ENCODE data around the gene PAF1.

The PAF1 gene

GRCh38 chr19:39356647-39357046 is 34.3 kb downstream of the PAF1 start:
- H4K20me1 ChIP-seq (ENCODE audit: insufficient read depth, low read length): peaks cover 17% of the 10 kb centered on the region; the same call in 1 of the 2 replicates
- no peaks in the 10 kb centered on the region for H3K27me3 ChIP-seq (ENCODE audit: insufficient read depth, low read length, poor library complexity)
- TF ChIP-seq EZH2 (IDR thresholded peaks at IDR 0.05; ENCODE audit: borderline replicate concordance, low read depth, low read length, severe bottlenecking) (no peak), CTCF (IDR thresholded peaks at IDR 0.05; ENCODE audit: borderline replicate concordance, extremely low read depth, low read length, poor library complexity, severe bottlenecking) (no peak)
- H2AFZ ChIP-seq (ENCODE audit: low read depth, low read length): no peak overlapping the region
- H3K79me2 ChIP-seq (ENCODE audit: insufficient read depth, low read length): peaks cover 9% of the 10 kb centered on the region
- H3K9me3 ChIP-seq (ENCODE audit: insufficient read depth, low read length, severe bottlenecking): no peaks in the 10 kb centered on the region
- ATAC-seq (ENCODE audit: insufficient read depth, low read depth) (no peak), DNase-seq (no peak)
- no peak overlapping the region for H3K27ac ChIP-seq (ENCODE audit: low read length)
- H3K9ac ChIP-seq (ENCODE audit: low read depth, low read length): no peak overlapping the region
- no peak overlapping the region for H3K4me2 ChIP-seq (ENCODE audit: insufficient read depth, low read length)
- H3K4me3 ChIP-seq (ENCODE audit: low read depth in 1 of 2, low read length in 2 of 2): no peak overlapping the region
- peaks cover 77% of the 10 kb centered on the region for H3K36me3 ChIP-seq (ENCODE audit: insufficient read depth, low read length)
- H3K4me1 ChIP-seq (ENCODE audit: insufficient read depth, low read length): no peaks in the 10 kb centered on the region

GRCh38 chr19:39356073-39356472 is 34.8 kb downstream of the PAF1 start:
- TF ChIP-seq EZH2 (IDR thresholded peaks at IDR 0.05; ENCODE audit: borderline replicate concordance, low read depth, low read length, severe bottlenecking): no peak
- no peak for TF ChIP-seq CTCF (IDR thresholded peaks at IDR 0.05; ENCODE audit: borderline replicate concordance, extremely low read depth, low read length, poor library complexity, severe bottlenecking)
- ATAC-seq (ENCODE audit: insufficient read depth, low read depth): no peak
- no peaks in the 10 kb centered on the region for H3K27me3 ChIP-seq (ENCODE audit: insufficient read depth, low read length, poor library complexity)
- H3K27ac ChIP-seq (ENCODE audit: low read length): no peak overlapping the region
- H3K36me3 ChIP-seq (ENCODE audit: insufficient read depth, low read length): peaks cover 82% of the 10 kb centered on the region
- no peak overlapping the region for H3K4me2 ChIP-seq (ENCODE audit: insufficient read depth, low read length)
- H3K79me2 ChIP-seq (ENCODE audit: insufficient read depth, low read length): peaks cover 15% of the 10 kb centered on the region
- no peaks in the 10 kb centered on the region for H3K4me1 ChIP-seq (ENCODE audit: insufficient read depth, low read length)
- H2AFZ ChIP-seq (ENCODE audit: low read depth, low read length): no peak overlapping the region
- peaks cover 21% of the 10 kb centered on the region; the same call in 1 of the 2 replicates for H4K20me1 ChIP-seq (ENCODE audit: insufficient read depth, low read length)
- no peak overlapping the region for H3K4me3 ChIP-seq (ENCODE audit: low read depth in 1 of 2, low read length in 2 of 2)
- no peak for DNase-seq
- H3K9ac ChIP-seq (ENCODE audit: low read depth, low read length): no peak overlapping the region
- H3K9me3 ChIP-seq (ENCODE audit: insufficient read depth, low read length, severe bottlenecking): no peaks in the 10 kb centered on the region

GRCh38 chr19:39355253-39355652 is 35.7 kb downstream of the PAF1 start:
- Histone ChIP-seq H3K4me2 (ENCODE audit: insufficient read depth, low read length) (no peak overlapping the region), H3K9ac (ENCODE audit: low read depth, low read length) (no peak overlapping the region), H4K20me1 (ENCODE audit: insufficient read depth, low read length) (peaks cover 20% of the 10 kb centered on the region; the same call in 1 of the 2 replicates), H3K27me3 (ENCODE audit: insufficient read depth, low read length, poor library complexity) (no peaks in the 10 kb centered on the region), H3K4me3 (ENCODE audit: low read depth in 1 of 2, low read length in 2 of 2) (no peak overlapping the region), H3K36me3 (ENCODE audit: insufficient read depth, low read length) (peaks cover 76% of the 10 kb centered on the region), H3K9me3 (ENCODE audit: insufficient read depth, low read length, severe bottlenecking) (no peaks in the 10 kb centered on the region), H2AFZ (ENCODE audit: low read depth, low read length) (no peak overlapping the region), H3K4me1 (ENCODE audit: insufficient read depth, low read length) (no peaks in the 10 kb centered on the region), H3K79me2 (ENCODE audit: insufficient read depth, low read length) (peaks cover 21% of the 10 kb centered on the region), H3K27ac (ENCODE audit: low read length) (no peak overlapping the region)
- TF ChIP-seq EZH2 (IDR thresholded peaks at IDR 0.05; ENCODE audit: borderline replicate concordance, low read depth, low read length, severe bottlenecking) (no peak), CTCF (IDR thresholded peaks at IDR 0.05; ENCODE audit: borderline replicate concordance, extremely low read depth, low read length, poor library complexity, severe bottlenecking) (no peak)
- ATAC-seq (ENCODE audit: insufficient read depth, low read depth): no peak
- DNase-seq: no peak

All from DND-41 (cell line).